Inferior parietal cortex (tissue), 1 donor: ENCODE data around the gene VASH1.

Experiments
- DNase-seq: peaks from one replicate; pipeline ENCODE4 v3.0.0-alpha.2; 2016; ENCODE audit errors: extremely low spot score

Gene VASH1

GRCh38 chr14:76771437-76771980 lies 10.2 kb downstream of the VASH1 start:
- DNase-seq = no peak

DNA sequence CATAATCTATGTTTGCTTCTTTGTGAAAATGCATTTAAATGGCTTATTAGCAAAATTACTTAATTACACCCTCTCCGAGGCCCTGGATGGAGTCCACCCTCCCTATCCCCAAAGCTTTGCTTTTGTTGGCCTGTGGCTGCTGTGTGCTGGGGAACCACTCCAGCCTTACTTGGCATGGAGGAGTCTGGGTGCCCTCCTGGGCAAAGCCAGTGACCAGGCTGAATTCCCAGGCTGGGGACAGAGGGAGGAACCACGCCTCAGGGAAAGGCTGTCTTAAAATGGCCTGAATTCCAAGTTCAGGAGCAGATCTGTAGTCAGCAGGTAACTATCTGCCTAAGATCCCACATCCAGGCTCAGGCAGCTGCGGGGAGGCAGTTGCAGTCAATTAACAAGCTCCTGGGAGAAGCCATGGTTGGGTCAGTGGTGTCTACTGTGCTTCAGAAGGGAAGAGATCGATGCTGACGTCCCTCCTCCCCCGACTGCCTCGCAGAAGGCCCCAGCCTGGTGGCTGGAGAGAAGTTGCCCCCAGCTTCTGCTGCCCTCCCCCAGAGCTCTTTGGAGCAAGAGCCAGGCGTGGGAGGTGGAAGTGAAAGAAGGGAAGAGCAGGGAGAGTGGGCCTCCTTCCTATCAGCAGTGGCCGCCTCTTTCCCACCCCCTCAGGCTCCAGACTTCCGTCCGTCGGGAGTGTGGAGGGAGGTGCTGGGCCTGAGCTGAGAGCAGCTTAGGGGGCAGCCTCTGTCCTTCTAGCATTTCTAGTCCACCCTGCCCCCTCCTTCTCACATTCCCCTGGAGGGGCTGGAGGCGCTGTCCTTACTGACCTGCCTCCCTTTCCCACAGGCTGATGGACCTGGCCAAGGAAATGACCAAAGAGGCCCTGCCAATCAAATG lies 11.3 kb downstream of the VASH1 start:
- no peak for DNase-seq

DNA sequence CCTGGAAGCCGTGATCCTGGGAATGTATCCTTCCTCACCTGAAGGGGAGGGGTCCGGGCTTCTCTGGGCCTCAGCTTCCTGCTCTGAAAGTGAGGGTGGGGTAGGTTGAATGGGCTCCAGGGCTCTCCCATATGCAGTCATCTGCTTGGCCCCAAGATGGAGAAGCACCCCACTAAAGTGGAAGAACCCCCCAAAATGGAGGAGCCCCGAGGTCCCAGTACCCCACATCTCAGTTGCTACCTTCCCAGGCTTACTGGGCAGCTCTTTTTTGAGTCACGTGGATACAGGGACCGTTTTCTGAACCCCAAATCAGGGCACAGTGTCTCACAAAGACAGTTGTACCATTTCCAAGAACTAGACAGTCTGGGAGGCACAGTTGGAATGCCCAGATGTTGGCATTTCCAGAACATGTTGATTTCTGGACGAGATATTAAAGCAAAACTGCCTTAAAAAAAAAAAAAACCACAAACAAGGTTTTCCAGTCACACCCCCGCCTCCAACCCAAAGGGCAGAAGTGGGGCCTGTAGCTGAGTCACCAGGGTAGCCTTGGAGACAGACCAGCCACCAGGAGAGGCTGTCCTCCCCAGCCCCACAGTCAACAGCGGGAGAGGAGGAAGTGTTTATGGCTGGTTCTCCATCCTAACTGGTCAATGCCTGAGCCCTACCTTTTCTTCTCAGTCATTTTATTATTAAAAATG lies 12.1 kb downstream of the VASH1 start:
- no peak for DNase-seq

GRCh38 chr14:76773956-76774820 lies 12.9 kb downstream of the VASH1 start:
- no peak for DNase-seq

GRCh38 chr14:76774821-76775694 lies 13.8 kb downstream of the VASH1 start:
- no peak for DNase-seq

GRCh38 chr14:76775695-76776427 lies 14.6 kb downstream of the VASH1 start:
- DNase-seq = no peak

GRCh38 chr14:76776428-76777251 lies 15.4 kb downstream of the VASH1 start:
- no peak for DNase-seq

- DNase-seq = no peak
These were observed 16.5 kb downstream of the VASH1 start for GRCh38 chr14:76777721-76778120.

GRCh38 chr14:76778546-76779215 lies 17.4 kb downstream of the VASH1 start:
- DNase-seq = no peak

GRCh38 chr14:76779221-76780057 lies 18.2 kb downstream of the VASH1 start:
- DNase-seq = no peak

- no peak for DNase-seq
These were observed 18.7 kb downstream of the VASH1 start for GRCh38 chr14:76780058-76780345.

DNA sequence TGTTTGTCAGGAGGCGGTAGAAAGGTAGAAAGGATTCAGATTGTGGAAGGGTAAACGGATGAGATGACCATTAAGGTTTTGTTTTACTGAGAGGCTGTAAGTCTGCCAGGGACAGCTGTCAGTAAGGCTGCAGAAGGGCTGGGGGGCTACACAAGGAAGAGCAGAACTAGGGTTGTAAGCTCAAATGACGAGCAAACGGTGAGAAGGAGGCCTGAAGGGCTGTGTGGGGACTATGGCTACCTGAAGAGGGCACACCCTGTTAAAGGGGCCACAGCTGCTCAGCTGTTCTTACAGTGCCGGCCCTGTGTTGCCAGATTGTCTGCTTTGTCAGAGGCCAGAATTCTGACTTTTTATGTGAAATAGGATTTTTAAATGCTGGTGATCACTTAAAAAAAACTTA lies 19.1 kb downstream of the VASH1 start:
- DNase-seq = no peak

GRCh38 chr14:76780875-76781647 lies 19.8 kb downstream of the VASH1 start:
- peak; percentile 65 for DNase-seq

GRCh38 chr14:76781648-76782051 lies 20.4 kb downstream of the VASH1 start:
- no peak for DNase-seq

GRCh38 chr14:76782115-76782884 lies 21.0 kb downstream of the VASH1 start:
- DNase-seq = no peak

DNA sequence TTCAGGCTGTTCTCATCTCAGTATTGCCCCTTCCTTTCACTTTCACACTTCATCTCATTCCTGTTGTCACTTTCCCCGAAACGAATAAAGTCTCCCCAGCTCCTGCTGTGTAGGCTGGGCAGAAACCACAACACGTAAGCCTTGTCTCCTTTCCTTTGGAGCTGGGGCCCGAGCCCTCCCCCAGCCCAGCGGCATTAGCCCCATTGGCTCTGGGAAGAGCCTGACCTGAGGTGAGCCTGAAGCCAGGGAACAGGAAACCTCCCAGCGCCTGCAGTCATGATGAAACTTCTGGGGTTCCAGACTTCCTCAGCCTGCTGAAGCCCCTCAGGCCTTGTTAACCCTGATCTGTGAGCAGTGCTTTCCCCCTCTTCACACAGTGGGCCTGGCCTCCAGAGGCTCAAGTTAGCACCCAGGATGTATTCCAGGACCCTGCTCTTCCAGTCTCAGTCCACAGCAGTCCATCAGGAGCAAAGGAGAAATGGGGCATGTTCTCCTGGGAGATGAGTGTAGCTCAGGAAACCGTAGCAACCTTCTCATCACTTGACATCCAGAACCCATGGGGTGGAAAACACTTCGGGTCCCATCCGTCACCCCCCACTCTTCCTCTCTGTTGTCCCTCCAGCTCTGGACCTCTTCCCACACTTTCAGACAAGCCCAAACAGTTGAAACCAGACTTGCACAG lies 21.8 kb downstream of the VASH1 start:
- DNase-seq = peak; percentile 31
